LNCAP (cell line): ENCODE results near the gene DLG3.

Experiments used
- CTCF ChIP-seq: fragments of 450-650 bp; IDR thresholded peaks from 2 replicates; pipeline ENCODE4 v1.5.1; 2017; ENCODE audit warnings: mild to moderate bottlenecking

Gene DLG3

GRCh38 chrX:70470850-70471289 lies 26.2 kb downstream of the DLG3 start:
- TF ChIP-seq CTCF = no peak

DNA sequence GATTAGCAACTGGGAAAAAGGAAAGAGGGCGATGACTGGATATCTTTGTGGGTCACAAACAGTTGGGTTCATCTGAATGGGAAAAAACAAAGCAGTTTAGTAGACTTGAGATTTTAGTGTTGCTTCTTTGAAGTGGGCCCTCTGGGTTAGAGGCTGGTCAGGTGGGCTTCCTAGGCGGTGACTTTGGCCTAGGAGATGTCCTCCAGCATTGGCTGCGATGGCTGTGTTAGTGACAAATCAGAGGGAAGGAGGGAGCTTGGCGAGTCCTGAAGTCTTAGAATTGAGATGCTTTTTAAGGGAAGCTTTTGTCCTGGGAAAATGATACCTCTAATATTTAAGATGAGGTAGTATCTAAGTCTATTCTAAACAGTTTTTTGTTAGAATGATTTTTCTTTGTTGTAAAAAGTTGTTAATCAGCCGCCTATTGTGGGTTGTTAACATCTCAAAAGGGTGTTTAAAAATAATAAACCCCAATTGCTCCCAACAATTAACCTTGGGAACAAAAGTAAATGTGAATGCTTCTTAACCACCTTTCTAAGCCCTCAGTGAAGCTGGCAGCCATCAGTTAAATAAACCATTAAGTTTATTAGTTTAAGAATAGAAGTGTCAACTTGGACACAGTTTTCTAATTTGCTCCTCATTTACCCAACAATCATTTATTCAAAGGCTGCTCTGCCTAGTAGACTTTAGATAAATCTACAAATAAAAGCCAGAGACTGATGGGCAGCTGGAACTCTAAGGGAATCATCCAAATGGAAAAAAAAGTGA lies 31.7 kb downstream of the DLG3 start:
- no peak for TF ChIP-seq CTCF

DNA sequence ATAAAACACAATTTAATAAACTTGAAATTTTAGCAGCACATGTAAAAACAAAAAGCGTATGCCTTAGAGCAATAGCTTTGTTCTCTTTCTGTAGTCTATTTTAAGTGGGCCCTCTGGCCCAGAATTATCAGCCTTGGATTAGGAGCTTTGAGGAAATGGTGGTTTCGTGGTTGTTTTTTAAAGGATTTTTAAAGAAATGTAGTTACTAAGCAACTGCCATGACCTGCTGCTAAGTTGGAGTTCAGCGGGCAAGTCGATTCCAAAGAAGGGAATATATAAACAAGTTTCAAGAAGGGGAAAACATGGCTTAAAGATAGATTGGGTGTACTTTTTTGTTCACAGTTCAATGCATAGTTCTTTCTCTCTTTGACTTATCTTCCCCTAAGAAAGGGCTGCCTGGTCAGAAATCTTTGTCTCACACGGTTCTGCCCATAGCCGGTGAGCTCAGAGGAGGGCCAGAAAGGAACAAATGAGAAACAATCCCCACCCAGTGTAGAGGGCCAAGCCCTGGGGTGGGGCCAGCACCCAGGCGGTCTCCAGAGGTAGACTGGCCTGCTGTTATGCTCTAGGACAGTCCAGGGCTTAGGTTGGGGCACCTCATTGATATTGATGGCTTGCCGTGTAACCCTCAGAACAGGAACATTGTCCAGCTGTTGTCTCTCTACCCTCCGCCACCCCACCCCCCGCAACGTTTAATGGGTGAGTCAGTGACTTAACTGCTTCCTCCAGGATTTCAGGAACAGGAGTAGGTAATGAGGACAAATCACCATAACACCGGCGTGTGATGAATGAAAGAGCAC lies 32.5 kb downstream of the DLG3 start:
- TF ChIP-seq CTCF = no peak

DNA sequence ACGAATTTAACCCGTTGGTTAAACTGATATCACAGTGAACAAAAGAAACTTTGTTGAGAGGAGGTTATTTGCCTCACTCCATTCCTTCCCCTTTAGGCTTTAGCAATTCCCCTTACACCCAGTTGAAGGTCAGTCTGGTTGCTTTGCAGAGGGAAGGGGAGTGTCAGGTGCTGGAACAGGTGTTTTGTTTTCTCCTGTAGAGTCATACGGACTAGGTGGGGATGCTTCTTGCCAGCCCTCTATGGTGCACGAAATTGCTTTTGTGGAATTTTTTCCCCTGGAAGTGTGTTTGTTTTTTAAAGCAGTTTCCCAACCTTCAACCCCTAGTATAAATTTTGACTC lies 33.1 kb downstream of the DLG3 start:
- no peak for TF ChIP-seq CTCF

- TF ChIP-seq CTCF = no peak
These were observed 34.1 kb downstream of the DLG3 start for GRCh38 chrX:70478526-70479245.

- no peak for TF ChIP-seq CTCF
These were observed 34.7 kb downstream of the DLG3 start for GRCh38 chrX:70479247-70479921.
